GM23338 (cell line): ENCODE results near the gene GFER. TPM values are rescaled to one million over a fixed set of nuclear protein-coding genes. Genes with fewer than 3 reads are reported as not detected.

ENCODE experiments used
- ATAC-seq: fragments of 200-7000 bp; cut with Tn5 transposase; 3 replicates; pipeline ENCODE4 v1.9.1; 2020
- DNase-seq: peaks from one replicate; pipeline ENCODE4 v3.0.0-alpha.2; 2015; ENCODE audit warnings: low spot score
- H2AFZ ChIP-seq: fragments of 200-600 bp; sonication (generic); 2 replicates; pipeline ENCODE4 v1.8.0; 2016; ENCODE audit warnings: antibody characterized with exemption, mild to moderate bottlenecking, moderate library complexity
- H3F3A ChIP-seq: fragments of 200-600 bp; sonication (generic); replicated peaks from 2 replicates; pipeline ENCODE4 v1.8.0; 2017; ENCODE audit warnings: antibody characterized with exemption, mixed run types, low read depth
- H3K27ac ChIP-seq: fragments of 200-600 bp; sonication (generic); 2 replicates; pipeline ENCODE4 v1.6.1; 2016; ENCODE audit warnings: low read depth
- H3K27me3 ChIP-seq: fragments of 200-600 bp; sonication (generic); 2 replicates; pipeline ENCODE4 v1.8.0; 2016; ENCODE audit warnings: mild to moderate bottlenecking, mixed run types, moderate library complexity; ENCODE audit not compliant: insufficient read depth
- H3K36me3 ChIP-seq: fragments of 200-600 bp; sonication (generic); 2 replicates; pipeline ENCODE4 v1.8.0; 2016; ENCODE audit warnings: mild to moderate bottlenecking; ENCODE audit not compliant: insufficient read depth
- H3K4me1 ChIP-seq: fragments of 200-600 bp; sonication (generic); 2 replicates; pipeline ENCODE4 v1.8.0; 2016; ENCODE audit warnings: mild to moderate bottlenecking, moderate library complexity; ENCODE audit not compliant: insufficient read depth
- H3K4me2 ChIP-seq: fragments of 200-600 bp; sonication (generic); 2 replicates; pipeline ENCODE4 v1.7.1; 2017; ENCODE audit warnings: mixed run types
- H3K4me3 ChIP-seq: fragments of 200-600 bp; sonication (generic); 2 replicates; pipeline ENCODE4 v1.6.1; 2016; ENCODE audit warnings: mixed run types
- H3K79me2 ChIP-seq: fragments of 200-600 bp; sonication (generic); replicated peaks from 2 replicates; pipeline ENCODE4 v1.8.0; 2017; ENCODE audit warnings: mild to moderate bottlenecking; ENCODE audit not compliant: insufficient read depth
- H3K9me2 ChIP-seq: fragments of 200-600 bp; sonication (generic); 2 replicates; pipeline ENCODE4 v1.8.0; 2017; ENCODE audit not compliant: insufficient read depth
- H4K20me1 ChIP-seq: fragments of 200-600 bp; sonication (generic); replicated peaks from 2 replicates; pipeline ENCODE4 v1.8.0; 2017; ENCODE audit warnings: mild to moderate bottlenecking; ENCODE audit not compliant: insufficient read depth
- H3K27ac Mint-ChIP-seq: 2 replicates; pipeline ENCODE4 v1.8.0; 2020; ENCODE audit warnings: inconsistent platforms, mild to moderate bottlenecking, moderate library complexity, mixed read lengths
- H3K27me3 Mint-ChIP-seq: 3 replicates; pipeline ENCODE4 v1.8.0; 2022; ENCODE audit warnings: low read depth, mild to moderate bottlenecking, moderate library complexity, mixed read lengths, inconsistent platforms; ENCODE audit not compliant: insufficient read depth, poor library complexity
- H3K36me3 Mint-ChIP-seq: 3 replicates; pipeline ENCODE4 v1.8.0; 2021; ENCODE audit warnings: low read depth, mild to moderate bottlenecking, inconsistent platforms, moderate library complexity, mixed read lengths
- H3K4me1 Mint-ChIP-seq: 3 replicates; pipeline ENCODE4 v1.8.0; 2020; ENCODE audit warnings: mild to moderate bottlenecking, inconsistent platforms, mixed read lengths
- H3K4me3 Mint-ChIP-seq: 3 replicates; pipeline ENCODE4 v1.8.0; 2021; ENCODE audit warnings: moderate library complexity, mild to moderate bottlenecking, inconsistent platforms, mixed read lengths
- H3K9me3 Mint-ChIP-seq: 3 replicates; pipeline ENCODE4 v1.8.0; 2020; ENCODE audit warnings: moderate library complexity, mild to moderate bottlenecking, inconsistent platforms, mixed read lengths
- CREB1 ChIP-seq: fragments of 250-450 bp; sonication (Bioruptor Pico); IDR thresholded peaks from 2 replicates; pipeline ENCODE4 v1.5.0; 2020; ENCODE audit warnings: low read depth, mild to moderate bottlenecking, moderate library complexity
- CTCF ChIP-seq, 2 experiments: fragments of 200-600 bp in 1 of 2; sonication (generic) in 1 of 2; conservative IDR thresholded peaks; 2 replicates each; pipeline versions ENCODE4 v1.5.1 to v1.6.1; 2016 to 2017; ENCODE audit warnings: antibody characterized with exemption in 2 of 2, low read depth in 2 of 2, mild to moderate bottlenecking in 2 of 2, moderate library complexity in 1 of 2
- ETS1 ChIP-seq: IDR thresholded peaks from 2 replicates; pipeline ENCODE4 v1.6.1; 2016; ENCODE audit warnings: antibody characterized with exemption
- EZH2 ChIP-seq: fragments of 200-600 bp; sonication (generic); IDR thresholded peaks from one replicate; pipeline ENCODE4 v1.8.0; 2017; ENCODE audit warnings: antibody characterized with exemption, mild to moderate bottlenecking, low read depth; ENCODE audit not compliant: unreplicated experiment
- EZH2phosphoT487 ChIP-seq: fragments of 200-600 bp; sonication (generic); IDR thresholded peaks from one replicate; pipeline ENCODE4 v1.8.1; 2018; ENCODE audit warnings: antibody characterized with exemption; ENCODE audit not compliant: unreplicated experiment
- JUNB ChIP-seq: IDR thresholded peaks from one replicate; pipeline ENCODE4 v1.6.1; 2016; ENCODE audit warnings: antibody characterized with exemption; ENCODE audit not compliant: unreplicated experiment
- NANOG ChIP-seq: IDR thresholded peaks from 2 replicates; pipeline ENCODE4 v1.6.1; 2016; ENCODE audit warnings: antibody characterized with exemption, borderline replicate concordance
- POLR2AphosphoS5 ChIP-seq: IDR thresholded peaks from 2 replicates; pipeline ENCODE4 v1.6.1; 2016; ENCODE audit warnings: antibody characterized with exemption, low read depth
- REST ChIP-seq: IDR thresholded peaks from one replicate; pipeline ENCODE4 v1.6.1; 2018; ENCODE audit warnings: antibody characterized with exemption; ENCODE audit not compliant: unreplicated experiment
- STAT1 ChIP-seq: IDR thresholded peaks from one replicate; pipeline ENCODE4 v1.6.1; 2016; ENCODE audit warnings: antibody characterized with exemption; ENCODE audit not compliant: unreplicated experiment
- ZNF114 ChIP-seq: fragments of 250-450 bp; sonication (Bioruptor Pico); IDR thresholded peaks from 2 replicates; pipeline ENCODE4 v1.5.0; 2020; ENCODE audit warnings: mild to moderate bottlenecking, moderate library complexity
- ZNF331 ChIP-seq: fragments of 250-450 bp; sonication (Bioruptor Pico); IDR thresholded peaks from 2 replicates; pipeline ENCODE4 v1.5.0; 2020; ENCODE audit warnings: low read depth, mild to moderate bottlenecking, moderate library complexity
- ZNF462 ChIP-seq: fragments of 250-450 bp; sonication (Bioruptor Pico); IDR thresholded peaks from 2 replicates; pipeline ENCODE4 v1.5.0; 2020; ENCODE audit warnings: mild to moderate bottlenecking, moderate library complexity
- polyA plus RNA-seq: library from polyadenylated mRNA; unstranded; fragments of >200 nt; fragmentation: Nextera tagmentation; extraction: Ambion mirVana; gene quantifications from 2 replicates; pipeline ENCODE4 v1.2.1, GENCODE V29; 2016
- total RNA-seq: library from RNA; depleted of rRNA; stranded (reverse); fragments of >200 nt; shearing (Covaris generic); gene quantifications from 2 replicates; pipeline ENCODE4 v1.2.3, GENCODE V29; 2014

The GFER gene
- total and polyA plus RNA-seq, 2 experiments from 2014 or later: 40.1 to 64.5 TPM

- H3K36me3 Mint-ChIP-seq: no peaks in the 10 kb centered on the region
- Histone ChIP-seq H2AFZ (no peak overlapping the region), H3K4me3 (no peak overlapping the region), H3F3A (no peaks in the 10 kb centered on the region), H3K36me3 (no peaks in the 10 kb centered on the region), H3K27ac (no peak overlapping the region), H3K4me2 (no peak overlapping the region), H3K4me1 (no peaks in the 10 kb centered on the region), H3K9me2 (no peaks in the 10 kb centered on the region), H3K79me2 (no peaks in the 10 kb centered on the region), H4K20me1 (no peaks in the 10 kb centered on the region), H3K27me3 (peaks cover 34% of the 10 kb centered on the region)
- H3K4me3 Mint-ChIP-seq: no peak overlapping the region
- ATAC-seq: no peak
- H3K27me3 Mint-ChIP-seq: peaks cover 9% of the 10 kb centered on the region
- DNase-seq: peak; percentile 4
- TF ChIP-seq NANOG (no peak), JUNB (no peak), POLR2AphosphoS5 (no peak), CREB1 (CRISPR knock-in tag) (no peak), STAT1 (no peak), ETS1 (no peak), ZNF462 (CRISPR knock-in tag) (no peak), ZNF114 (no peak), ZNF331 (CRISPR knock-in tag) (no peak), EZH2 (no peak), CTCF (conservative IDR thresholded peaks at IDR 0.05; ENCODE audit: low read depth in 2 of 2) (no peak), REST (no peak), EZH2phosphoT487 (no peak)
- no peaks in the 10 kb centered on the region for H3K9me3 Mint-ChIP-seq
- H3K4me1 Mint-ChIP-seq: peaks cover 3% of the 10 kb centered on the region
- H3K27ac Mint-ChIP-seq: no peak overlapping the region
These were observed 45.4 kb downstream of the GFER start for GRCh38 chr16:2029350-2029749.
